K562 (cell line): ENCODE results near the gene HEXD. TPM values are rescaled to one million over a fixed set of nuclear protein-coding genes. Genes with fewer than 3 reads are reported as not detected.

Source experiments
- ATAC-seq: fragments of 200-7000 bp; cut with Tn5 transposase; 3 replicates; pipeline ENCODE4 v1.9.1; 2020; ENCODE audit warnings: moderate library complexity
- BruUV-seq: library from RNA; stranded (reverse); fragments of 400-500 nt; replicated peaks from 2 replicates; lab custom pipeline; 2021; lab: Mats Ljungman, UMichigan
- CTCF ChIA-PET: fragments of 300-600 bp; formaldehyde crosslinking; extraction: SDS; loops from one replicate; lab custom pipeline; 2021; ENCODE audit warnings: low intra/inter-chr PET ratio; lab: Yijun Ruan, JAX
- POLR2A ChIA-PET: fragments of 300-600, 350-650 bp; sonication (Branson Sonifier 250); formaldehyde crosslinking; extraction: SDS; loops from one replicate; lab custom pipeline; 2021; ENCODE audit warnings: antibody characterized with exemption, inconsistent platforms; lab: Yijun Ruan, JAX
- DNase-seq, 4 experiments: peaks; one replicate each; pipeline versions ENCODE4 v3.0.0 to v3.0.0-alpha.2; 2011 to 2018; ENCODE audit warnings: low spot score in 3 of 4, mixed read lengths in 3 of 4; ENCODE audit errors: extremely low read depth in 1 of 4
- FAIRE-seq: peaks from 2 replicates; lab custom pipeline; 2011; peaks lifted over from hg19 to GRCh38; lab: Jason Lieb, UNC
- H2AFZ ChIP-seq: 2 replicates; pipeline ENCODE4 v1.6.0; 2011; ENCODE audit warnings: low read depth, low read length, control low read depth, inconsistent platforms
- H3K27ac ChIP-seq: fragments of 200-600 bp; 3 replicates; pipeline ENCODE4 v1.8.0; 2011; ENCODE audit warnings: low read depth, mild to moderate bottlenecking, control low read depth, inconsistent platforms, low read length, moderate library complexity, mixed read lengths; ENCODE audit errors: extremely low read depth
- H3K27me3 ChIP-seq, 2 experiments: fragments of 300-600 bp in 1 of 2; 2 replicates in 1 of 2; 3 replicates in 1 of 2; pipeline versions ENCODE4 v1.6.0 to v1.8.0; 2011; ENCODE audit warnings: inconsistent platforms in 2 of 2, low read length in 2 of 2, mild to moderate bottlenecking in 1 of 2, mixed read lengths in 1 of 2, moderate library complexity in 1 of 2; ENCODE audit not compliant: control insufficient read depth in 2 of 2, insufficient read depth in 2 of 2
- H3K36me3 ChIP-seq: fragments of 300-600 bp; 3 replicates; pipeline ENCODE4 v1.8.0; 2011; ENCODE audit warnings: mild to moderate bottlenecking, low read length, inconsistent platforms; ENCODE audit not compliant: control insufficient read depth, insufficient read depth
- H3K4me1 ChIP-seq, 2 experiments: fragments of 200-600 bp in 1 of 2; replicated peaks in 1 of 2; 2 replicates in 1 of 2; 3 replicates in 1 of 2; pipeline versions ENCODE4 v1.5.1 to v1.8.0; 2011; ENCODE audit warnings: inconsistent platforms in 2 of 2, low read length in 2 of 2, mild to moderate bottlenecking in 1 of 2, mixed read lengths in 1 of 2, moderate library complexity in 1 of 2; ENCODE audit not compliant: control insufficient read depth in 2 of 2, insufficient read depth in 2 of 2
- H3K4me2 ChIP-seq: 2 replicates; pipeline ENCODE4 v1.6.1; 2011; ENCODE audit warnings: low read length, control low read depth, inconsistent platforms, mixed read lengths; ENCODE audit not compliant: insufficient read depth
- H3K4me3 ChIP-seq: fragments of 200-600 bp; sonication (generic), shearing (Covaris generic); 2 replicates; pipeline ENCODE4 v1.5.1; 2016; ENCODE audit warnings: control low read depth, inconsistent platforms
- H3K79me2 ChIP-seq: fragments of 200-600 bp; 3 replicates; pipeline ENCODE4 v1.8.0; 2011; ENCODE audit warnings: low read length, inconsistent platforms; ENCODE audit not compliant: control insufficient read depth, insufficient read depth
- H3K9ac ChIP-seq, 2 experiments: 2 replicates each; pipeline versions ENCODE4 v1.6.0 to v1.6.1; 2011; ENCODE audit warnings: low read depth in 2 of 2, low read length in 2 of 2, control low read depth in 1 of 2, inconsistent platforms in 1 of 2, mild to moderate bottlenecking in 1 of 2, mixed read lengths in 1 of 2; ENCODE audit not compliant: insufficient read depth in 1 of 2
- H3K9me1 ChIP-seq: one replicate; pipeline ENCODE4 v1.6.0; 2011; ENCODE audit warnings: inconsistent platforms, mild to moderate bottlenecking, low read length, moderate library complexity; ENCODE audit not compliant: control insufficient read depth, insufficient read depth
- H3K9me3 ChIP-seq: replicated peaks from 2 replicates; pipeline ENCODE4 v1.5.1; 2011; ENCODE audit warnings: low read depth, low read length, inconsistent platforms; ENCODE audit not compliant: control insufficient read depth, insufficient read depth
- H4K20me1 ChIP-seq: replicated peaks from 2 replicates; pipeline ENCODE4 v1.6.1; 2011; ENCODE audit warnings: low read length, inconsistent platforms, mixed read lengths; ENCODE audit not compliant: control insufficient read depth, insufficient read depth
- HMG20B ChIP-seq: fragments of 250-450 bp; sonication (Bioruptor Pico); IDR thresholded peaks from 2 replicates; pipeline ENCODE4 v1.5.0; 2021; ENCODE audit warnings: mild to moderate bottlenecking
- HNRNPH1 ChIP-seq: fragments of 200-400 bp; formaldehyde crosslinking; optimal IDR thresholded peaks from 2 replicates; pipeline ENCODE3; 2017; ENCODE audit warnings: low read depth, mild to moderate bottlenecking, low read length, moderate library complexity
- KDM2B ChIP-seq: fragments of 250-450 bp; sonication (Bioruptor Pico); IDR thresholded peaks from 2 replicates; pipeline ENCODE4 v1.8.0; 2021; ENCODE audit warnings: mild to moderate bottlenecking, moderate library complexity
- L3MBTL2 ChIP-seq: fragments of 450-650 bp; IDR thresholded peaks from 2 replicates; pipeline ENCODE4 v1.6.1; 2016; ENCODE audit warnings: mild to moderate bottlenecking, moderate library complexity
- MCM3 ChIP-seq: fragments of 450-650 bp; IDR thresholded peaks from 2 replicates; pipeline ENCODE4 v1.6.1; 2016
- MTA2 ChIP-seq: fragments of 450-650 bp; IDR thresholded peaks from 2 replicates; pipeline ENCODE4 v1.6.1; 2016; ENCODE audit warnings: low read depth
- PPARD ChIP-seq: fragments of 250-450 bp; sonication (Bioruptor Pico); IDR thresholded peaks from 2 replicates; pipeline ENCODE4 v1.8.0; 2022; ENCODE audit warnings: inconsistent platforms, mild to moderate bottlenecking, moderate library complexity
- SIN3B ChIP-seq: fragments of 450-650 bp; IDR thresholded peaks from 2 replicates; pipeline ENCODE4 v1.6.1; 2017; ENCODE audit warnings: low read depth, mild to moderate bottlenecking, moderate library complexity
- ZBTB12 ChIP-seq: fragments of 250-450 bp; sonication (Bioruptor Pico); IDR thresholded peaks from 2 replicates; pipeline ENCODE4 v1.4.0; 2020
- ZNF121 ChIP-seq: sonication (generic); formaldehyde crosslinking; conservative IDR thresholded peaks from 2 replicates; pipeline ENCODE4 v1.8.0; 2022; ENCODE audit warnings: missing genetic modification reagents
- WGBS: fragments of 100-300 bp; shearing (Covaris generic); methylation state at CpG from one replicate; pipeline ENCODE4 v1.1.6; 2016; ENCODE audit warnings: low coverage, mixed read lengths; ENCODE audit not compliant: insufficient coverage; ENCODE audit errors: missing lambda C conversion rate; 5-methylcytosine and 5-hydroxymethylcytosine counted together
- in situ Hi-C: fragments of 300-500 bp; cut with MboI; formaldehyde crosslinking; loops from 4 replicates; pipeline ENCODE4 v1.15.0; 2018; ENCODE audit warnings: inconsistent platforms, mixed read lengths
- intact Hi-C: fragments of 100-400 bp; cut with micrococcal nuclease; formaldehyde crosslinking; loops from 2 replicates; pipeline ENCODE4 v1.14.2; 2022
- polyA plus RNA-seq, 8 experiments: library from polyadenylated mRNA; depleted of rRNA in 4 of 8; stranded (reverse) in 5 of 8; unstranded in 3 of 8; fragments of >200 nt; fragmentation: Nextera tagmentation in 2 of 8; fragmentation: Illumina TruSeq in 1 of 8; extraction: Ambion mirVana in 2 of 8; extraction: Trizol in 1 of 8; gene quantifications; 2 replicates each; pipeline versions ENCODE4 v1.2.1 to v1.2.3, GENCODE V29; 2011 to 2014; ENCODE audit warnings: inconsistent platforms in 1 of 8, missing spikeins in 1 of 8
- total RNA-seq, 7 experiments: library from RNA; depleted of rRNA in 6 of 7; stranded (reverse); fragments of >200 nt in 6 of 7; fragmentation: Illumina TruSeq in 2 of 7; extraction: Trizol in 2 of 7; gene quantifications; 2 replicates each; pipeline versions ENCODE4 v1.2.1 to v1.2.3, GENCODE V29; 2011 to 2021; ENCODE audit warnings: low replicate concordance in 1 of 7
- TF ChIP-seq, protein P1 (sequence below), 2 experiments: fragments of 450-650 bp; IDR thresholded peaks; 2 replicates each; pipeline ENCODE4 v1.6.1; 2016; ENCODE audit warnings: mild to moderate bottlenecking in 2 of 2, borderline replicate concordance in 1 of 2, low read depth in 1 of 2, moderate library complexity in 1 of 2

HEXD gene
- total and polyA plus RNA-seq, 9 of the 15 experiments (the other 6 are each of a cell fraction or from before 2014, with no cell fraction given): 1.0 to 25.3 (median 10.0) TPM

GRCh38 chr17:82412535-82413520 lies 5.3 kb upstream of the HEXD start:
- in situ Hi-C loops: no loop called here
- WGBS: 80% methylated on average over 19 of the region's 29 CpGs
- POLR2A ChIA-PET: interaction anchor here (0.6 to 0.7 kb wide), 2 partner anchors 44 to 57 kb away, joined by 3 to 4 read pairs; no protein-coding TSS in a partner anchor
- no peak for TF ChIP-seq MTA2
- TF ChIP-seq ZBTB12 (CRISPR knock-in tag): no peak
- TF ChIP-seq KDM2B (CRISPR knock-in tag): no peak
- TF ChIP-seq HMG20B (CRISPR knock-in tag): no peak
- TF ChIP-seq L3MBTL2: no peak
- TF ChIP-seq, protein P1, sequence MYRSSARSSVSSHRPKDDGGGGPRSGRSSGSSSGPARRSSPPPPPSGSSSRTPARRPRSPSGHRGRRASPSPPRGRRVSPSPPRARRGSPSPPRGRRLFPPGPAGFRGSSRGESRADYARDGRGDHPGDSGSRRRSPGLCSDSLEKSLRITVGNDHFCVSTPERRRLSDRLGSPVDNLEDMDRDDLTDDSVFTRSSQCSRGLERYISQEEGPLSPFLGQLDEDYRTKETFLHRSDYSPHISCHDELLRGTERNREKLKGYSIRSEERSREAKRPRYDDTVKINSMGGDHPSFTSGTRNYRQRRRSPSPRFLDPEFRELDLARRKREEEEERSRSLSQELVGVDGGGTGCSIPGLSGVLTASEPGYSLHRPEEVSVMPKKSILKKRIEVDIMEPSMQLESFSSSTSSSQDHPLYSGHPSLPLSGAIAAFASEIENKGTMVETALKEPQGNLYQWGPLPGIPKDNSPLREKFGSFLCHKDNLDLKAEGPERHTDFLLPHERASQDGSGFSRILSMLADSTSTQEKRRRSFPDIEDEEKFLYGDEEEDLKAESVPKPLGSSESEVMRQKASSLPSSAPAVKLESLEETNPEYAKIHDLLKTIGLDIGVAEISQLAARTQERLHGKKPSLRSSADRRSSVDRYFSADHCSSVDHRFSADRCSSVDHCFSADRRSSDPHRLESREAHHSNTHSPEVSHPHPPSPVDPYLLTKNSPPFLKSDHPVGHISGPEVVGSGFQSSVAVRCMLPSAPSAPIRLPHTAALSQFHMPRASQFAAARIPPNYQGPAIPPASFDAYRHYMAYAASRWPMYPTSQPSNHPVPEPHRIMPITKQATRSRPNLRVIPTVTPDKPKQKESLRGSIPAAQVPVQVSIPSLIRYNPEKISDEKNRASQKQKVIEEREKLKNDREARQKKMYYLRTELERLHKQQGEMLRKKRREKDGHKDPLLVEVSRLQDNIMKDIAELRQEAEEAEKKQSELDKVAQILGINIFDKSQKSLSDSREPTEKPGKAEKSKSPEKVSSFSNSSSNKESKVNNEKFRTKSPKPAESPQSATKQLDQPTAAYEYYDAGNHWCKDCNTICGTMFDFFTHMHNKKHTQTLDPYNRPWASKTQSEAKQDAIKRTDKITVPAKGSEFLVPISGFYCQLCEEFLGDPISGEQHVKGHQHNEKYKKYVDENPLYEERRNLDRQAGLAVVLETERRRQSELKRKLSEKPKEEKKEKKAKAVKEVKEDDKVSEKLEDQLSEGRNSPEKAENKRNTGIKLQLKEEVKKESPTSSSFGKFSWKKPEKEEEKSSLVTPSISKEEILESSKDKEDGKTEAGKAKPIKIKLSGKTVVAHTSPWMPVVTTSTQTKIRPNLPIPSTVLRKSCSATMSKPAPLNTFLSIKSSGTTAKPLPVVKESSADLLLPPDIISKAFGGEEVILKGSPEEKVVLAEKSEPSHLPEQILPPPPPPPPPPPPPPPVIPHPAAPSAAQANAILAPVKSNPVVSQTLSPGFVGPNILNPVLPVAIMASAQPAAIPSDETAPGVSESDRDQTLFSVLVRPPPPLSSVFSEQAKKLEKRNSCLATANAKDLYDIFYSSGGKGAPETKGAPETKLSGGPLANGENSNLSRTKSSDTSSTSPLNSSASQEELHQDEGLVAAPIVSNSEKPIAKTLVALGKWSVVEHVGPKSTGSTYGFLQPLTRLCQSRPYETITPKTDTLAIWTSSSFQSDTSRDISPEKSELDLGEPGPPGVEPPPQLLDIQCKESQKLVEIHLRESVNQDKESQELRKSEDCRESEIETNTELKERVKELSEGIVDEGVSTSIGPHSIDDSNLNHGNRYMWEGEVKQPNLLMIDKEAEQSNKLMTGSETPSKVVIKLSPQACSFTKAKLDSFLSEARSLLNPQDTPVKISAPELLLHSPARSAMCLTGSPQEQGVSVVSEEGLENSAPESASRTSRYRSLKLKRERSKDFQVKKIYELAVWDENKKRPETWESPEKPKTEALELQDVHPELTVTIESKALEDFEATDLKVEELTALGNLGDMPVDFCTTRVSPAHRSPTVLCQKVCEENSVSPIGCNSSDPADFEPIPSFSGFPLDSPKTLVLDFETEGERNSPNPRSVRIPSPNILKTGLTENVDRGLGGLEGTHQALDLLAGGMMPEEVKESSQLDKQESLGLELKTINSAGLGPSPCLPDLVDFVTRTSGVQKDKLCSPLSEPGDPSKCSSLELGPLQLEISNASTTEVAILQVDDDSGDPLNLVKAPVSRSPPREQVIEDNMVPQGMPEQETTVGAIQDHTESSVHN (IDR thresholded peaks at IDR 0.05; ENCODE audit: borderline replicate concordance in 1 of 2, low read depth in 1 of 2): no peak
- TF ChIP-seq HNRNPH1: no peak
- no peak for TF ChIP-seq MCM3
- no peak for TF ChIP-seq ZNF121 (CRISPR knock-in tag)
- no peak for TF ChIP-seq SIN3B
- no peak for TF ChIP-seq PPARD (CRISPR knock-in tag)

More at GRCh38 chr17:82412535-82413520, 5.3 kb upstream of the HEXD start:
- intact Hi-C loops: loop anchor here (10.0 kb wide), 1 partner anchor 142 kb away; no protein-coding TSS in a partner anchor
- no peak for DNase-seq
- Histone ChIP-seq H3K4me3 (no peak overlapping the region), H2AFZ (no peak overlapping the region), H3K27ac (no peak overlapping the region), H4K20me1 (peaks cover 13% of the 10 kb centered on the region), H3K27me3 (no peaks in the 10 kb centered on the region), H3K4me2 (no peak overlapping the region), H3K36me3 (peaks cover 14% of the 10 kb centered on the region; the same call in 2 of the 3 replicates), H3K79me2 (peaks cover 23% of the 10 kb centered on the region), H3K9me3 (no peaks in the 10 kb centered on the region), H3K4me1 (peaks cover 4 to 35% of the 10 kb centered on the region in 2 experiments), H3K9me1 (peaks cover 5% of the 10 kb centered on the region), H3K9ac (peak overlapping the region in 1 of 2 experiments; percentile 70; a peak in 1 of 4 replicates)
- no peak for FAIRE-seq
- CTCF ChIA-PET: no interaction called here
- no TSS peak for BruUV-seq
- ATAC-seq: no peak
